K562 (cell line): ENCODE measurements around the gene PLA2G15. TPM values are rescaled to one million over a fixed set of nuclear protein-coding genes. Genes with fewer than 3 reads are reported as not detected.

Experiments
- ATF7 ChIP-seq: fragments of 450-650 bp; IDR thresholded peaks from 2 replicates; pipeline ENCODE4 v1.7.1; 2014; ENCODE audit warnings: mild to moderate bottlenecking, moderate library complexity
- CHD4 ChIP-seq: fragments of 200-600 bp; sonication (generic); IDR thresholded peaks from 3 replicates; pipeline ENCODE4 v1.6.1; 2012; ENCODE audit warnings: low read depth, mild to moderate bottlenecking, mixed read lengths, low read length, inconsistent platforms; ENCODE audit not compliant: insufficient read depth, insufficient replicate concordance, poor library complexity, severe bottlenecking
- DIDO1 ChIP-seq: fragments of 450-650 bp; IDR thresholded peaks from 2 replicates; pipeline ENCODE4 v1.6.1; 2016; ENCODE audit warnings: low read depth, missing biosample characterization, missing genetic modification characterization
- DLX4 ChIP-seq: fragments of 250-450 bp; sonication (Bioruptor Pico); IDR thresholded peaks from 2 replicates; pipeline ENCODE4 v1.6.1; 2021; ENCODE audit warnings: mild to moderate bottlenecking
- DMBX1 ChIP-seq: fragments of 250-450 bp; sonication (Bioruptor Pico); IDR thresholded peaks from 2 replicates; pipeline ENCODE4 v1.8.0; 2022; ENCODE audit warnings: inconsistent platforms, mild to moderate bottlenecking, moderate library complexity, borderline replicate concordance
- EHMT2 ChIP-seq: fragments of 450-650 bp; IDR thresholded peaks from 2 replicates; pipeline ENCODE4 v1.6.1; 2018; ENCODE audit warnings: antibody characterized with exemption
- MAZ ChIP-seq, 2 experiments: fragments of 450-650 bp in 1 of 2; sonication (generic) in 1 of 2; formaldehyde crosslinking; IDR thresholded peaks in 1 of 2; conservative IDR thresholded peaks in 1 of 2; 2 replicates each; pipeline versions ENCODE4 v1.4.0 to v1.5.0; 2020; ENCODE audit warnings: mild to moderate bottlenecking in 1 of 2, missing genetic modification reagents in 1 of 2
- MECOM ChIP-seq: fragments of 250-450 bp; sonication (Bioruptor Pico); IDR thresholded peaks from 2 replicates; pipeline ENCODE4 v1.8.0; 2022; ENCODE audit warnings: inconsistent platforms
- MEF2D ChIP-seq: conservative IDR thresholded peaks from 2 replicates; pipeline ENCODE4 v1.6.1; 2016; ENCODE audit warnings: low read depth, missing genetic modification characterization, missing compliant biosample characterization
- RAD51 ChIP-seq: fragments of 450-650 bp; IDR thresholded peaks from 2 replicates; pipeline ENCODE4 v1.7.1; 2016; ENCODE audit warnings: low read depth, mild to moderate bottlenecking, borderline replicate concordance
- SAP30 ChIP-seq: fragments of 200-600 bp; sonication (generic); IDR thresholded peaks from 2 replicates; pipeline ENCODE4 v1.6.1; 2012; ENCODE audit warnings: borderline replicate concordance, low read depth, mild to moderate bottlenecking, moderate library complexity, low read length, control low read depth, inconsistent platforms; ENCODE audit not compliant: insufficient read depth, poor library complexity, severe bottlenecking
- TCF3 ChIP-seq: sonication (generic); formaldehyde crosslinking; IDR thresholded peaks from 2 replicates; pipeline ENCODE4 v1.4.0; 2020; ENCODE audit warnings: mild to moderate bottlenecking, missing genetic modification reagents
- ZFP36 ChIP-seq: fragments of 150-350 bp; IDR thresholded peaks from 2 replicates; pipeline ENCODE4 v1.6.1; 2018; ENCODE audit warnings: low read length, low read depth; ENCODE audit not compliant: partially characterized antibody
- ZKSCAN1 ChIP-seq: fragments of 150-350 bp; IDR thresholded peaks from 2 replicates; pipeline ENCODE4 v1.6.1; 2016; ENCODE audit warnings: low read depth, low read length
- ZNF589 ChIP-seq: fragments of 200-800 bp; sonication (Bioruptor generic); IDR thresholded peaks from 2 replicates; pipeline ENCODE4 v1.6.1; 2016; ENCODE audit warnings: low read depth, missing genetic modification characterization, missing compliant biosample characterization
- polyA plus RNA-seq, 8 experiments: library from polyadenylated mRNA; depleted of rRNA in 4 of 8; stranded (reverse) in 5 of 8; unstranded in 3 of 8; fragments of >200 nt; fragmentation: Nextera tagmentation in 2 of 8; fragmentation: Illumina TruSeq in 1 of 8; extraction: Ambion mirVana in 2 of 8; extraction: Trizol in 1 of 8; gene quantifications; 2 replicates each; pipeline versions ENCODE4 v1.2.1 to v1.2.3, GENCODE V29; 2011 to 2014; ENCODE audit warnings: inconsistent platforms in 1 of 8, missing spikeins in 1 of 8
- total RNA-seq, 7 experiments: library from RNA; depleted of rRNA in 6 of 7; stranded (reverse); fragments of >200 nt in 6 of 7; fragmentation: Illumina TruSeq in 2 of 7; extraction: Trizol in 2 of 7; gene quantifications; 2 replicates each; pipeline versions ENCODE4 v1.2.1 to v1.2.3, GENCODE V29; 2011 to 2021; ENCODE audit warnings: low replicate concordance in 1 of 7
- TF ChIP-seq, protein P1 (sequence below): fragments of 250-450 bp; sonication (Bioruptor Pico); IDR thresholded peaks from 2 replicates; pipeline ENCODE4 v1.5.1; 2021; ENCODE audit warnings: mild to moderate bottlenecking

The PLA2G15 gene
- total and polyA plus RNA-seq, 9 of the 15 experiments (the other 6 are each of a cell fraction or from before 2014, with no cell fraction given), result 0.42 to 8.6 (median 4.8) TPM

- no peak for TF ChIP-seq CHD4
- no peak for TF ChIP-seq EHMT2
- TF ChIP-seq MAZ (CRISPR knock-in tag; conservative IDR thresholded peaks at IDR 0.05 in 1 of 2, IDR thresholded peaks at IDR 0.05 in 1 of 2), result peak; percentile 34 to 82; a peak in 3 of 4 replicates
- TF ChIP-seq MECOM (CRISPR knock-in tag), result no peak
- no peak for TF ChIP-seq ZNF589 (CRISPR knock-in tag)
- TF ChIP-seq TCF3 (CRISPR knock-in tag), result peak; percentile 20; the same call in 1 of the 2 replicates
- TF ChIP-seq ZFP36, result peak; percentile 34
- TF ChIP-seq, protein P1, sequence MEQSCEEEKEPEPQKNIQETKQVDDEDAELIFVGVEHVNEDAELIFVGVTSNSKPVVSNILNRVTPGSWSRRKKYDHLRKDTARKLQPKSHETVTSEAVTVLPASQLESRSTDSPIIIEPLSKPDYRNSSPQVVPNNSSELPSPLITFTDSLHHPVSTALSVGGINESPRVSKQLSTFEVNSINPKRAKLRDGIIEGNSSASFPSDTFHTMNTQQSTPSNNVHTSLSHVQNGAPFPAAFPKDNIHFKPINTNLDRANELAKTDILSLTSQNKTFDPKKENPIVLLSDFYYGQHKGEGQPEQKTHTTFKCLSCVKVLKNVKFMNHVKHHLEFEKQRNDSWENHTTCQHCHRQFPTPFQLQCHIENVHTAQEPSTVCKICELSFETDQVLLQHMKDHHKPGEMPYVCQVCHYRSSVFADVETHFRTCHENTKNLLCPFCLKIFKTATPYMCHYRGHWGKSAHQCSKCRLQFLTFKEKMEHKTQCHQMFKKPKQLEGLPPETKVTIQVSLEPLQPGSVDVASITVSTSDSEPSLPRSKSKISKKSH (CRISPR knock-in tag), result no peak
- TF ChIP-seq DMBX1 (CRISPR knock-in tag), result no peak
- no peak for TF ChIP-seq DLX4 (CRISPR knock-in tag)
- TF ChIP-seq SAP30, result no peak
- TF ChIP-seq ZKSCAN1, result no peak
- TF ChIP-seq MEF2D, result no peak
- TF ChIP-seq RAD51, result no peak
- TF ChIP-seq ATF7, result no peak; the same call in 1 of the 2 replicates
- TF ChIP-seq DIDO1, result no peak
These were observed 44.6 kb downstream of the PLA2G15 start (continued) for GRCh38 chr16:68289621-68290329.
